Body of pancreas (tissue), 4 donors: ENCODE measurements around the gene SYTL1. TPM values are rescaled to one million over a fixed set of nuclear protein-coding genes. Genes with fewer than 3 reads are reported as not detected.

Source experiments
- ATAC-seq: fragments of 150-250 bp; one replicate; pipeline ENCODE4 v1.9.1; 2016
- DNase-seq, 4 donors: peaks; one replicate each; pipeline ENCODE4 v3.0.0-alpha.2; 2019
- H3K27ac ChIP-seq, 4 donors: fragments of 200-600 bp; sonication (generic); 1 replicate in 3 of 4; 2 replicates in 1 of 4; pipeline versions ENCODE4 v1.5.1 to v1.6.1; 2016 to 2019; ENCODE audit warnings: mild to moderate bottlenecking in 1 of 4, mixed read lengths in 1 of 4, moderate library complexity in 1 of 4
- H3K27me3 ChIP-seq, 2 donors: fragments of 200-600 bp; sonication (generic); one replicate each; pipeline ENCODE4 v1.6.0; 2016; ENCODE audit warnings: mild to moderate bottlenecking in 1 of 2
- H3K36me3 ChIP-seq, 2 donors: fragments of 200-600 bp; sonication (generic); replicated peaks in 1 of 2; 2 replicates each; pipeline ENCODE4 v1.5.1; 2016; ENCODE audit warnings: low read depth in 2 of 2; ENCODE audit not compliant: insufficient read depth in 1 of 2
- H3K4me1 ChIP-seq: fragments of 200-600 bp; sonication (generic); one replicate; pipeline ENCODE4 v1.6.0; 2016
- H3K4me3 ChIP-seq, 2 donors: fragments of 200-600 bp; sonication (generic); 1 replicate in 1 of 2; 2 replicates in 1 of 2; pipeline ENCODE4 v1.5.1; 2016 to 2019
- H3K9me3 ChIP-seq, 3 donors: fragments of 200-600 bp; sonication (generic); 1 replicate in 2 of 3; 2 replicates in 1 of 3; pipeline ENCODE4 v1.5.1; 2016
- POLR2A ChIP-seq, 3 donors: fragments of 450-650 bp; IDR thresholded peaks; one replicate each; pipeline ENCODE4 v1.6.1; 2016; ENCODE audit warnings: antibody characterized with exemption in 3 of 3, mild to moderate bottlenecking in 2 of 3
- WGBS, 2 donors: methylation state at CpG; one replicate each; pipeline ENCODE4 v1.1.5; 2017; 5-methylcytosine and 5-hydroxymethylcytosine counted together
- intact Hi-C: fragments of 100-400 bp; cut with DNase I; formaldehyde crosslinking; loops from one replicate; pipeline ENCODE4 v1.15.1; 2023
- total RNA-seq, 2 donors: library from RNA; depleted of rRNA; stranded (reverse); fragments of >200 nt; gene quantifications; one replicate each; pipeline ENCODE4 v1.1.0, GENCODE V29; 2016
- TF ChIP-seq, protein P1 (sequence below), 7 experiments: fragments of 450-650 bp in 4 of 7; fragments of 200-600 bp in 3 of 7; sonication (generic) in 3 of 7; IDR thresholded peaks; one replicate each; pipeline ENCODE4 v1.5.1; 2016 to 2019; ENCODE audit warnings: antibody characterized with exemption in 7 of 7

SYTL1 gene
- total RNA-seq, 2 donors from 2014 or later = 107 to 129 TPM

DNA sequence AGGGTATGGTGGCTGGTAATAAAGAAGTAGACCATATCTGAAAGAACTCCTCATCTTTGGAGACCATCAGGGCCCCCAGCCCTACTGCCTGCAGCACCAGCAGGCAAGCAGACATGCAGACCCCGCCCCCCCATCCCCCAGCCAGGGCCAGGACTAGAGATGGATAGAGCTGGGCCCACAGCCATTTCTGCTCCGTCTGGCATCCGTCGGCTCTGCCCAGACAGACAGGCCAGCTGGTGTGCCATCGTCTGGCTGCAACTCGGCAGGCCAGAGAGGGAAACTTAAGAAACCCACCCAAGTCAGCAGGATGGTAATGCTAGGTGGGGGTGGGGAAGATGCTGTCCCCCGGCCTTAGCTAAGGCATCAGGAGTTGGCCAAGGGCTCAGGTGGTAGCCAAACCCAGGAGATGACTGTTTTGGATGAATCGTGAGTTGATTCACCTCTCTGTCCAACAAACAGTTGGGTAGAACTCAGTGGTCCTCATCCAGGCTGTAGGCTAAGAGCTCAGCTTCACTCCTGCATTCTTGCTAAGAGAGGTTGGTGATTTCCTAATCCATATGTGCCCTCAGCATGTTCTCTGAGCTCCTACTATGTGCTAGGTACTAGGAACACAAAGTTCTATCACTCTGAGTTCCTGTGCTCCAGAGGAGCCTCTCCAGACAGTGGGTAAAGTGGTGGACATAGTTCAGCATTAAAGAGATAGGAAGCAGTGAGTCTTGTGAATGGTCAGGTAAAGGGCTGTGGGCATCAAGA, 43.0 kb upstream of the SYTL1 start:
- no peaks in the 10 kb centered on the region for H3K4me1 ChIP-seq

DNA sequence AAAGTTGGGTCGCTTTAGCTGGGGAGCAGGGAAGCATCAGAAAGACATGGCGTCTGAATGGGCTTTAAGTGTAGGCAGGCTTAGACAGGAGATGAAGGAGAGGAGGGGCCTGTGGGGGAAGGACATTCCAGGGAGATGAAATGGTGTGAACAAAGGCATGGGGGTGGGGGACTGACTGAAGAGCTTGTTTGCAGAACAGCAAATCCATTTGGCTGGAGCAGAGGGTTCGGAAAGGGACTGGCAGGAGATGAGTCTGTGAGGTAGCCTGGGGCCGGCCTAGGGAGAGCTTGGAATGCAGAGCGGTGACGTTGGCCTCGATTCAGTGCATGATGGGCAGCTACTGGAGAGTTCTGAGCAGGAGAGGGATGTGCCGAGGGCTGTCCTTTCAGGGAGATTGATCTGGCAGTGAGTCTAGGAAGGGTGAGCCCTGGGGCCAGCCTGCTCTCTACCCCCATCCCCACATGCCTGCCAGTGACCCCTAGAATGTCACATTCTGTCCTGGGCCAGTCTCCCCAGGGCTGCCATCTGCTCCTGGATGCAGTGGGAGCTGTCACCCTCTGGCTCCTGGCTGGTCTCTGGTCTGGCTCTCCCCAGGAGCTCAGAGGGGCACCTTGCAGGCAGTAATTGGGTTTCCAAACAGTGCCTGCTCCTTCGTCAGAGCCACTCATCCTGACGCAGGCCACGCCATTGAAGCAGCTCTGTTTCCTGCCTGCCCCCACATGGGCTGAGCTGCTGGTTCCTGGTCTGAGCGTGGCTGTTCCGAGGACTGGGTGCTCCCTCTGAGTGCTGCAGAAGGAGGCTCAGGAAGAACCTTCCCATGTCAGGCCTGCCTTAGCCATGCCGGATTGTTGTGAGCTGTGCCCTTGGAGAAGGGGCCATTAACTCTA, 42.2 kb upstream of the SYTL1 start:
- Histone ChIP-seq H3K27me3 (no peaks in the 10 kb centered on the region), H3K4me3 (no peak overlapping the region), H3K27ac (peak overlapping the region in 2 of 4 donors; percentile 27 to 51), H3K9me3 (no peaks in the 10 kb centered on the region), H3K36me3 (peaks cover 0 to 26% of the 10 kb centered on the region in 2 donors), H3K4me1 (no peaks in the 10 kb centered on the region)
- intact Hi-C loops = loop anchor here (2.0 kb wide), 1 partner anchor 95 kb away; no protein-coding TSS in a partner anchor
- ATAC-seq (peak; percentile 29), DNase-seq (peak in 3 of 4 donors; percentile 28 to 54 (median 34))
- no peak for TF ChIP-seq POLR2A (IDR thresholded peaks at IDR 0.05)
- TF ChIP-seq, protein P1, sequence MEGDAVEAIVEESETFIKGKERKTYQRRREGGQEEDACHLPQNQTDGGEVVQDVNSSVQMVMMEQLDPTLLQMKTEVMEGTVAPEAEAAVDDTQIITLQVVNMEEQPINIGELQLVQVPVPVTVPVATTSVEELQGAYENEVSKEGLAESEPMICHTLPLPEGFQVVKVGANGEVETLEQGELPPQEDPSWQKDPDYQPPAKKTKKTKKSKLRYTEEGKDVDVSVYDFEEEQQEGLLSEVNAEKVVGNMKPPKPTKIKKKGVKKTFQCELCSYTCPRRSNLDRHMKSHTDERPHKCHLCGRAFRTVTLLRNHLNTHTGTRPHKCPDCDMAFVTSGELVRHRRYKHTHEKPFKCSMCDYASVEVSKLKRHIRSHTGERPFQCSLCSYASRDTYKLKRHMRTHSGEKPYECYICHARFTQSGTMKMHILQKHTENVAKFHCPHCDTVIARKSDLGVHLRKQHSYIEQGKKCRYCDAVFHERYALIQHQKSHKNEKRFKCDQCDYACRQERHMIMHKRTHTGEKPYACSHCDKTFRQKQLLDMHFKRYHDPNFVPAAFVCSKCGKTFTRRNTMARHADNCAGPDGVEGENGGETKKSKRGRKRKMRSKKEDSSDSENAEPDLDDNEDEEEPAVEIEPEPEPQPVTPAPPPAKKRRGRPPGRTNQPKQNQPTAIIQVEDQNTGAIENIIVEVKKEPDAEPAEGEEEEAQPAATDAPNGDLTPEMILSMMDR (IDR thresholded peaks at IDR 0.05) = no peak
- 66 to 83% methylated on average over 8 to 14 of the region's 14 CpGs for WGBS, 2 donors

More for the DNA sequence above, 43.0 kb upstream of the SYTL1 start:
- TF ChIP-seq POLR2A (IDR thresholded peaks at IDR 0.05) = no peak
- TF ChIP-seq, protein P1 (IDR thresholded peaks at IDR 0.05) = no peak
- Histone ChIP-seq H3K27ac (peak overlapping the region in 1 of 4 donors; percentile 51), H3K27me3 (no peaks in the 10 kb centered on the region), H3K36me3 (peaks cover 0 to 26% of the 10 kb centered on the region in 2 donors), H3K4me3 (no peak overlapping the region), H3K9me3 (no peaks in the 10 kb centered on the region)
- 79 to 87% methylated on average over 2 to 8 of the region's 8 CpGs for WGBS, 2 donors
- DNase-seq = no peak
- ATAC-seq = no peak
- intact Hi-C loops = no loop called here

DNA sequence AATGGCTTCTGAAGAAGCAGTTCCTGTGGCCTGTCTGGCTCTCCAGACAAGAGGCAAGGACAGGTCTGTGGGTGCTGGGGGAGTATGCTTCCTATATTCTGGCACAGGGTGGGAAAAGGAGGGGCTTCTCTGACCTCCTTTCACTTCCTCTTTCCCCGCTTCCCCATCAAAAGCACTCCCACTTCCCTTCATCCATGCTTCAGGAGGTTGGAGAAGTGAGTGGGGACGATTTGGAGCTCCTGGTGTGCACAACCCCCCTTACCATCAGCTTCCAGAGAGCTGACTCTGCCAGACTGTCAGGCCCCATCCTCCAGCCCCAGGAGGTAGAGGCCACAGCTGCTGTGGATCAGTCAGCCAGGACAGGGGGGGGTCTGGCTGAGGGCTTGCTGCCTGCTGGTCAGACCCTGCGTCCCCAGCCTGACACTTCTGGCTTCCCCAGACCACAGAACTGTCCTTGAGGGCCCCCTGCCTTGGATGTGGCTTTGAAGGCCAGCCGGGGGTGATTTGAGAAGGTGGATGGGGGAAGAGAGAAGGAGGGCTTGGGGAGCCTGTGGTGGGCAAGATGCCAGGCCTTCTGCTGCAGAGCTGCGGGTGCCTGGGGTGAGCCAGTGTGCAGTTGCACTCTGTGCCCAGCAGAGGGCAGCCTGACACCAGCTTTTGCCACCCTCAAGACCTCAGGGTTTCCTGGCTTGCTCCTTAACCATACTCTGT, 41.3 kb upstream of the SYTL1 start:
- Histone ChIP-seq H3K27me3 (no peaks in the 10 kb centered on the region), H3K36me3 (peaks cover 0 to 21% of the 10 kb centered on the region in 2 donors), H3K27ac (peak overlapping the region in 2 of 4 donors; percentile 27 to 51), H3K4me1 (no peaks in the 10 kb centered on the region), H3K9me3 (no peaks in the 10 kb centered on the region), H3K4me3 (no peak overlapping the region)
- intact Hi-C loops = loop anchor here (2.0 kb wide), 1 partner anchor 94 kb away; no protein-coding TSS in a partner anchor
- peak; percentile 81 to 87 (median 84) for DNase-seq
- peak; percentile 84 for ATAC-seq
- WGBS, 2 donors = 35 to 69% methylated on average over 2 to 5 of the region's 5 CpGs
- TF ChIP-seq POLR2A (IDR thresholded peaks at IDR 0.05) = peak in 1 of 3 donors; percentile 4
- TF ChIP-seq, protein P1 (IDR thresholded peaks at IDR 0.05) = peak; percentile 95 to 98 (median 97)

DNA sequence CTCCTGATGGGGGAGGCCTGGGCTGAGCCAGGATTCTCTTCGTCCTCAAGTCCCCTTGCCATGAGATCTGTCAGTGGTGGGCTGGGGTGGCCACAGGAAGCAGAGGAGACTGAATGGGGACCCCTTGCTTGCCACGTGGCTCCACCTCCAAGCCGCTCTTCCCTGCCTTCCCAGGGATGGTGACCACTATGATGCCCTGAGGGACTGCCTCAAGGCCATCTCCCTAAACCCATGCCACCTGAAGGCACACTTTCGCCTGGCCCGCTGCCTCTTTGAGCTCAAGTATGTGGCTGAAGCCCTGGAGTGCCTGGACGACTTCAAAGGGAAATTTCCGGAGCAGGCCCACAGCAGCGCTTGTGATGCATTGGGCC, 40.8 kb upstream of the SYTL1 start:
- Histone ChIP-seq H3K36me3 (peaks cover 0 to 21% of the 10 kb centered on the region in 2 donors), H3K27me3 (no peaks in the 10 kb centered on the region), H3K27ac (no peak overlapping the region), H3K4me1 (no peaks in the 10 kb centered on the region), H3K4me3 (no peak overlapping the region), H3K9me3 (no peaks in the 10 kb centered on the region)
- TF ChIP-seq, protein P1 (IDR thresholded peaks at IDR 0.05) = no peak
- TF ChIP-seq POLR2A (IDR thresholded peaks at IDR 0.05) = no peak
- DNase-seq (no peak), ATAC-seq (no peak)
- 83 to 92% methylated on average over 2 to 8 of the region's 8 CpGs for WGBS, 2 donors
- intact Hi-C loops = loop anchor here (2.0 kb wide), 1 partner anchor 94 kb away; no protein-coding TSS in a partner anchor
